Upper lobe of right lung (tissue), 1 donor: ENCODE results near the gene ERCC6L2. TPM values are rescaled to one million over a fixed set of nuclear protein-coding genes. Genes with fewer than 3 reads are reported as not detected.
A peak's percentile ranks its signal among the peaks of the same experiment; 100 is the strongest.

Experiments
- ATAC-seq: fragments of 200-7000 bp; cut with Tn5 transposase; one replicate; pipeline ENCODE4 v1.9.1; 2020; ENCODE audit warnings: mild to moderate bottlenecking, moderate library complexity
- DNase-seq: peaks from one replicate; pipeline ENCODE4 v3.0.0-alpha.2; 2020
- H3K27ac ChIP-seq: fragments of 200-600 bp; one replicate; pipeline ENCODE4 v1.8.0; 2022
- H3K27me3 ChIP-seq: fragments of 200-600 bp; one replicate; pipeline ENCODE4 v1.8.0; 2022; ENCODE audit warnings: mild to moderate bottlenecking
- H3K36me3 ChIP-seq: fragments of 200-600 bp; one replicate; pipeline ENCODE4 v1.8.0; 2022
- H3K4me1 ChIP-seq: fragments of 200-600 bp; one replicate; pipeline ENCODE4 v1.8.0; 2022
- H3K4me3 ChIP-seq: fragments of 200-600 bp; one replicate; pipeline ENCODE4 v1.8.0; 2022; ENCODE audit warnings: mild to moderate bottlenecking
- H3K9me3 ChIP-seq: fragments of 200-600 bp; one replicate; pipeline ENCODE4 v1.8.0; 2022
- intact Hi-C: fragments of 100-400 bp; cut with DNase I; formaldehyde crosslinking; loops from one replicate; pipeline ENCODE4 v1.11.0; 2022
- total RNA-seq: library from RNA; stranded (reverse); fragmentation: NEBNext Ultra II Directional; extraction: Animal tissue kit (Norgen Biotek cat#: 25700); gene quantifications from one replicate; pipeline ENCODE4 v1.2.1, GENCODE V29; 2021
- TF ChIP-seq, protein P1 (sequence below): fragments of 200-600 bp; IDR thresholded peaks from one replicate; pipeline ENCODE4 v1.8.0; 2022; ENCODE audit warnings: antibody characterized with exemption
- donor health status: DM: no; HTN: yes; CAD: no; lungs with severe emphysema.

Gene ERCC6L2
- total RNA-seq, 1 donor from 2014 or later: 43.8 TPM

DNA sequence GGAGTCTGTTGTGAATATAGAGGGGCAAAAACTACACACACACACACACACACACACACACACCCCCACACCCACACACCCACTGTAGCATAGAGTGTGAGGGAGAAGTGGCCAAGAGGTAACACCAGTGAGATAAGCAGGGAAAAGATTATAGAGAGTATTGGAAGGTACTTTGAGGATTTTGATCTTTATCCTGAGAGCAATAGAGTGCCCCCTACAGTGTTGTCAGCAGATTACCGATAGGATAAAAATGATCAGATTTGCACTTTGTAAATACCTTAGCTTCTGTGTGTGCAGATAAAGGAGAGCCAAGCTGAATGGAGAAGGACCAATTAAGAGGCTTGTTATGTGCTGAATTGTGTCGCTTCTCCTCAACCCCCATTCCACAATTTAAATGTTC, 32.3 kb downstream of the ERCC6L2 start:
- H3K4me1 ChIP-seq: no peaks in the 10 kb centered on the region
- H3K9me3 ChIP-seq: no peaks in the 10 kb centered on the region
- no peak for DNase-seq
- H3K27ac ChIP-seq: no peak overlapping the region
- no peak overlapping the region for H3K4me3 ChIP-seq
- no peaks in the 10 kb centered on the region for H3K27me3 ChIP-seq
- no peaks in the 10 kb centered on the region for H3K36me3 ChIP-seq
- TF ChIP-seq, protein P1, sequence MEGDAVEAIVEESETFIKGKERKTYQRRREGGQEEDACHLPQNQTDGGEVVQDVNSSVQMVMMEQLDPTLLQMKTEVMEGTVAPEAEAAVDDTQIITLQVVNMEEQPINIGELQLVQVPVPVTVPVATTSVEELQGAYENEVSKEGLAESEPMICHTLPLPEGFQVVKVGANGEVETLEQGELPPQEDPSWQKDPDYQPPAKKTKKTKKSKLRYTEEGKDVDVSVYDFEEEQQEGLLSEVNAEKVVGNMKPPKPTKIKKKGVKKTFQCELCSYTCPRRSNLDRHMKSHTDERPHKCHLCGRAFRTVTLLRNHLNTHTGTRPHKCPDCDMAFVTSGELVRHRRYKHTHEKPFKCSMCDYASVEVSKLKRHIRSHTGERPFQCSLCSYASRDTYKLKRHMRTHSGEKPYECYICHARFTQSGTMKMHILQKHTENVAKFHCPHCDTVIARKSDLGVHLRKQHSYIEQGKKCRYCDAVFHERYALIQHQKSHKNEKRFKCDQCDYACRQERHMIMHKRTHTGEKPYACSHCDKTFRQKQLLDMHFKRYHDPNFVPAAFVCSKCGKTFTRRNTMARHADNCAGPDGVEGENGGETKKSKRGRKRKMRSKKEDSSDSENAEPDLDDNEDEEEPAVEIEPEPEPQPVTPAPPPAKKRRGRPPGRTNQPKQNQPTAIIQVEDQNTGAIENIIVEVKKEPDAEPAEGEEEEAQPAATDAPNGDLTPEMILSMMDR: peak; percentile 12
- no peak for ATAC-seq
- intact Hi-C loops: no loop called here

DNA sequence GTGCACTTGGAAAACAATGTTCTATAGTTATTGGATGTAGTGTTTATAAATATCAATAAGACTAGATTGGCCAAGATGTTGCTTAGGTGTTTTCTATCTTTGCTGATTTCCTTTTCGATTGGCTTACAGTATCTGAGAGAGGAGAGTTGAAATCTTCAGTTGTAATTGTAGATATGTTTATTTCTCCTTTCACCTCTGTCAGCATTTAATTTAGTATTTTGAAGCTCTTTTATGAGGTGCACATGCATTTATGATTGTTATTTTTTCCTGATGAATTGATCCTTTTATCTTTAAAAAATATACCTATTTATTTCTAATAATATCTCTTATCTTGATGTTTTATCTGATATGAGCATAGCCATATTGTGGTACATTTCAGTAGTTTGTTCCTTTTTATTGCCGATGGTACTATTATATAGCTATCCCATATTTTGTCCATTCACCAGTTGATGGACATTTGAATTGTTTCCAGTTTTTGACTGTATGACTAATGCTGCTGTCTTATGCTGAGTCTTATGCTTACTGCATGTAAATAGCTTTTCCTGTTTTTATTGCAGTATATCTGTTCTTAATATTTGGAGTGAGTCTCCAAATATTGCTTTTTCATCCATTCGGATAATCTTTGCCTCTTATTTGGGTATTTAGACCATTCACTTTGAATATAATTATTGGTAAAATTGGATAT, 34.7 kb downstream of the ERCC6L2 start:
- Histone ChIP-seq H3K27me3 (no peaks in the 10 kb centered on the region), H3K36me3 (no peaks in the 10 kb centered on the region), H3K9me3 (no peaks in the 10 kb centered on the region), H3K4me3 (no peak overlapping the region), H3K27ac (no peak overlapping the region), H3K4me1 (no peaks in the 10 kb centered on the region)
- DNase-seq (no peak), ATAC-seq (no peak)
- TF ChIP-seq, protein P1: no peak
- intact Hi-C loops: no loop called here

DNA sequence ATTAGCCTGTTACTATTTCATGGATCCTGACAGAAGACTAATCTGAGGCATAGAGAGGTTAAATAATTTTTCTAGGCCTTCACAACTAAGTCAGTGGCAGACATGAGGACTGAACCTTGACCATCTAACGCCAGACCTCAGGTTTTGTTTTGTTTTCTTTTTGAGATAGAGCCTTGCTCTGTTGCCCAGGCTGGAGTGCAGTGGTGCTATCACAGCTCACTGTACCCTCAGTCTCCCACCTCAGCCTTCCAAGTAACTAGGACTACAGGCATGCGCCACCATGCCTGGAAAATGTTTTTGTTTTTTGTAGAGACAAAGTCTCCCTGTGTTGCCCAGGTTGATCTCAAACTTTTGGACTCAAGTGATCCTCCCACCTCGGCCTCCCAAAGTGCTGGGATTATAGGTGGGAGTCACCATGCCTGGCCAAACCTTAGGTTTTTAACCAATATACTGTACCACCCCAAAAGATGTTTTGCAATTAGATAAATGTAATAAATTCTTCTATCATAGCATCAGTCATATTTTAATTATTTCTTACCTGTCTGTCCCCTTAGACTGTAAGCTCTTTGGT, 35.4 kb downstream of the ERCC6L2 start:
- no peaks in the 10 kb centered on the region for H3K27me3 ChIP-seq
- H3K27ac ChIP-seq: no peak overlapping the region
- H3K4me3 ChIP-seq: no peak overlapping the region
- DNase-seq (no peak), ATAC-seq (no peak)
- no peaks in the 10 kb centered on the region for H3K9me3 ChIP-seq
- intact Hi-C loops: no loop called here
- peaks cover 6% of the 10 kb centered on the region for H3K36me3 ChIP-seq
- TF ChIP-seq, protein P1: no peak
- no peaks in the 10 kb centered on the region for H3K4me1 ChIP-seq

DNA sequence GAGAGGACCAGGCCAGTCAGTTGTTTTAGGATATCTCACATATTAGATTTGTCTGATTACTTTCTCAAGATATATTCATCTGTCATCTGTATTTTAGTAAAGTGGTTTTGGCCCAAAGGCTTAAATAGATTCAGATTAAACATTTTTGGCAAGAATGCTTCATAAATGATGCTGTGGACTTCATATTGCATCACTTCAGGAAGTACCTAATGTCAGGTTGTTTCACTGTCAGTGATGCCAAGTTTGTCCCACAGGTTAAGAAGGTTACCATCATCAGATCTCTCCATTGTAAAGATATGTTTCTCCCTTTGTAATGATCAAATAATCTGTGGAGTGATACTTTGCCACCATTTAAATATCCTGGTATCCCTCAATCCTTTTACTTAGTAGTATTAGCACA, 37.3 kb downstream of the ERCC6L2 start:
- ATAC-seq (no peak), DNase-seq (no peak)
- no peak overlapping the region for H3K4me3 ChIP-seq
- H3K27me3 ChIP-seq: no peaks in the 10 kb centered on the region
- H3K4me1 ChIP-seq: no peaks in the 10 kb centered on the region
- intact Hi-C loops: no loop called here
- peaks cover 21% of the 10 kb centered on the region for H3K36me3 ChIP-seq
- H3K9me3 ChIP-seq: no peaks in the 10 kb centered on the region
- H3K27ac ChIP-seq: no peak overlapping the region
- TF ChIP-seq, protein P1: no peak

DNA sequence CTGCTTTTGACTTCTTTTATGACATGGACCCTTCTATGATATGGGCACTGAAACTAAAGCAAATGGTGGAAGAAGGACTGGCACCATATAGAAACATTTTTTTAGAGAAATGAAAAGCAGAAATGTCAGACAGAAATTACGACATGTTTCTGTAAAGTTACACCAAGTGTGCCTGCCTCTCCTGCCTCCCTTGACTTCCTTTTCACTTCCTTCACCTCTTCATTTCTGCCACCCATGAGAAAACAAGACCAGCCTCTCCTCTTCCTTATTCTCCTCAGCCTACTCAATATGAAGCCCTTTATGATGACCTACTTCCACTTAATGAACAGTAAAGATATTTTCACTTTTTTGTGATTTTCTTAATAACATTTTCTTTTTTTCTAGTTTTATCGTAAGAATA, 44.5 kb downstream of the ERCC6L2 start:
- TF ChIP-seq, protein P1: no peak
- Histone ChIP-seq H3K4me3 (no peak overlapping the region), H3K9me3 (no peaks in the 10 kb centered on the region), H3K4me1 (no peaks in the 10 kb centered on the region), H3K27ac (no peak overlapping the region), H3K36me3 (peaks cover 75% of the 10 kb centered on the region), H3K27me3 (no peaks in the 10 kb centered on the region)
- intact Hi-C loops: no loop called here
- ATAC-seq (peak; percentile 84), DNase-seq (no peak)
